HepG2 (cell line): Measurements from ENCODE around the gene P2RY2. TPM values are rescaled to one million over a fixed set of nuclear protein-coding genes. Genes with fewer than 3 reads are reported as not detected.

ENCODE experiments used
- ATAC-seq: fragments of 200-7000 bp; cut with Tn5 transposase; 3 replicates; pipeline ENCODE4 v1.9.1; 2020; ENCODE audit warnings: mild to moderate bottlenecking, moderate library complexity
- BruUV-seq: library from RNA; stranded (reverse); fragments of 400-500 nt; replicated peaks from 2 replicates; lab custom pipeline; 2021; lab: Mats Ljungman, UMichigan
- CTCF ChIA-PET: fragments of 300-600 bp; formaldehyde crosslinking; extraction: SDS; loops from one replicate; lab custom pipeline; 2021; ENCODE audit warnings: low total read pairs, inconsistent platforms, low intra/inter-chr PET ratio; lab: Yijun Ruan, JAX
- POLR2A ChIA-PET: fragments of 350-600 bp; sonication (Branson Sonifier 250); formaldehyde crosslinking; loops from one replicate; lab custom pipeline; 2020; ENCODE audit warnings: antibody characterized with exemption, inconsistent platforms; lab: Yijun Ruan, JAX
- DNase-seq: peaks from one replicate; pipeline ENCODE4 v3.0.0-alpha.2; 2015; ENCODE audit warnings: low spot score
- FAIRE-seq: peaks from 3 replicates; lab custom pipeline; 2011; peaks lifted over from hg19 to GRCh38; lab: Jason Lieb, UNC
- H2AFZ ChIP-seq: one replicate; pipeline ENCODE4 v1.6.1; 2011; ENCODE audit warnings: low read length, inconsistent platforms
- H3K27ac ChIP-seq: fragments of 300-600 bp; 3 replicates; pipeline ENCODE4 v1.8.0; 2011; ENCODE audit warnings: mixed run types, mild to moderate bottlenecking, mixed read lengths, low read length, inconsistent platforms; ENCODE audit not compliant: insufficient read depth; ENCODE audit errors: extremely low read length
- H3K27me3 ChIP-seq, 2 experiments: fragments of 200-600 bp in 1 of 2; 2 replicates in 1 of 2; 3 replicates in 1 of 2; pipeline versions ENCODE4 v1.6.0 to v1.8.0; 2011; ENCODE audit warnings: low read length in 2 of 2, mild to moderate bottlenecking in 2 of 2, moderate library complexity in 2 of 2, inconsistent platforms in 1 of 2; ENCODE audit not compliant: insufficient read depth in 2 of 2, control insufficient read depth in 1 of 2
- H3K36me3 ChIP-seq, 2 experiments: fragments of 200-600 bp in 1 of 2; replicated peaks in 1 of 2; 2 replicates in 1 of 2; 3 replicates in 1 of 2; pipeline versions ENCODE4 v1.5.1 to v1.8.0; 2011; ENCODE audit warnings: low read length in 2 of 2, inconsistent platforms in 1 of 2; ENCODE audit not compliant: insufficient read depth in 2 of 2, control insufficient read depth in 1 of 2
- H3K4me1 ChIP-seq: 2 replicates; pipeline ENCODE4 v1.5.1; 2012; ENCODE audit warnings: low read length, inconsistent platforms; ENCODE audit not compliant: insufficient read depth
- H3K4me2 ChIP-seq: 2 replicates; pipeline ENCODE4 v1.6.0; 2011; ENCODE audit warnings: low read depth, low read length, inconsistent platforms
- H3K4me3 ChIP-seq, 3 experiments: fragments of 200-600 bp in 1 of 3; sonication (generic), shearing (Covaris generic) in 1 of 3; replicated peaks in 1 of 3; 2 replicates each; pipeline ENCODE4 v1.5.1; 2011 to 2016; ENCODE audit warnings: low read length in 3 of 3, inconsistent platforms in 2 of 3, low read depth in 2 of 3, mild to moderate bottlenecking in 2 of 3, control low read depth in 1 of 3, mixed read lengths in 1 of 3; ENCODE audit not compliant: insufficient read depth in 1 of 3
- H3K79me2 ChIP-seq: one replicate; pipeline ENCODE4 v1.6.1; 2011; ENCODE audit warnings: low read length, inconsistent platforms; ENCODE audit not compliant: insufficient read depth
- H3K9ac ChIP-seq: 2 replicates; pipeline ENCODE4 v1.6.0; 2011; ENCODE audit warnings: mild to moderate bottlenecking, low read depth, low read length, inconsistent platforms; ENCODE audit not compliant: insufficient read depth
- H3K9me3 ChIP-seq: 2 replicates; pipeline ENCODE4 v1.5.1; 2012; ENCODE audit warnings: mild to moderate bottlenecking, low read length
- H4K20me1 ChIP-seq: 2 replicates; pipeline ENCODE4 v1.6.0; 2011; ENCODE audit warnings: inconsistent platforms, mild to moderate bottlenecking, low read length, moderate library complexity; ENCODE audit not compliant: insufficient read depth
- ATF7-NPFF ChIP-seq: sonication (generic); formaldehyde crosslinking; IDR thresholded peaks from 2 replicates; pipeline ENCODE4 v1.8.1; 2023; ENCODE audit warnings: mild to moderate bottlenecking, low read depth, missing genetic modification reagents, moderate library complexity
- FOXP4 ChIP-seq: sonication (generic); formaldehyde crosslinking; IDR thresholded peaks from 2 replicates; pipeline ENCODE4 v1.4.0; 2020; ENCODE audit warnings: missing genetic modification reagents
- GABPA ChIP-seq, 2 experiments: IDR thresholded peaks; 2 replicates each; pipeline ENCODE4 v1.6.1; 2011 to 2016; ENCODE audit warnings: low read depth in 2 of 2, low read length in 1 of 2, missing biosample characterization in 1 of 2, missing genetic modification characterization in 1 of 2
- GPN1 ChIP-seq: sonication (generic); formaldehyde crosslinking; IDR thresholded peaks from 2 replicates; pipeline ENCODE4 v1.5.1; 2020; ENCODE audit warnings: missing genetic modification reagents, borderline replicate concordance
- HNF4G ChIP-seq, 2 experiments: sonication (generic) in 1 of 2; formaldehyde crosslinking in 1 of 2; IDR thresholded peaks; 2 replicates each; pipeline versions ENCODE4 v1.4.0 to v1.6.1; 2011 to 2020; ENCODE audit warnings: borderline replicate concordance in 2 of 2, low read depth in 2 of 2, mild to moderate bottlenecking in 2 of 2, low read length in 1 of 2, missing genetic modification reagents in 1 of 2, moderate library complexity in 1 of 2
- HOXA3 ChIP-seq: sonication (generic); formaldehyde crosslinking; IDR thresholded peaks from 2 replicates; pipeline ENCODE4 v1.5.0; 2020; ENCODE audit warnings: missing genetic modification reagents
- NFE2L2 ChIP-seq: fragments of 150-350 bp; IDR thresholded peaks from 2 replicates; pipeline ENCODE4 v1.6.1; 2014; ENCODE audit warnings: low read length
- NR3C1 ChIP-seq: sonication (generic); formaldehyde crosslinking; IDR thresholded peaks from 2 replicates; pipeline ENCODE4 v1.4.0; 2020; ENCODE audit warnings: missing genetic modification reagents
- RERE ChIP-seq: IDR thresholded peaks from 2 replicates; pipeline ENCODE4 v1.6.1; 2016; ENCODE audit warnings: low read depth, missing genetic modification reagents, missing compliant biosample characterization
- SATB2 ChIP-seq: sonication (generic); formaldehyde crosslinking; IDR thresholded peaks from 2 replicates; pipeline ENCODE4 v1.5.0; 2020; ENCODE audit warnings: missing genetic modification reagents
- SMYD3 ChIP-seq: sonication (generic); formaldehyde crosslinking; IDR thresholded peaks from 2 replicates; pipeline ENCODE4 v1.8.1; 2023; ENCODE audit warnings: mild to moderate bottlenecking, missing genetic modification reagents
- TCF12 ChIP-seq, 2 experiments: fragments of 450-650 bp in 1 of 2; sonication (generic) in 1 of 2; formaldehyde crosslinking in 1 of 2; IDR thresholded peaks; 2 replicates each; pipeline versions ENCODE4 v1.6.1 to v1.8.0; 2017 to 2022; ENCODE audit warnings: antibody characterized with exemption in 1 of 2, mild to moderate bottlenecking in 1 of 2, missing genetic modification reagents in 1 of 2, moderate library complexity in 1 of 2
- ZFAT ChIP-seq: sonication (generic); formaldehyde crosslinking; conservative IDR thresholded peaks from 2 replicates; pipeline ENCODE4 v1.8.1; 2023; ENCODE audit warnings: missing genetic modification reagents, inconsistent platforms
- ZNF121 ChIP-seq: sonication (generic); formaldehyde crosslinking; IDR thresholded peaks from 2 replicates; pipeline ENCODE4 v1.5.0; 2020; ENCODE audit warnings: mild to moderate bottlenecking, missing genetic modification reagents
- ZNF274 ChIP-seq: sonication (generic); formaldehyde crosslinking; IDR thresholded peaks from 2 replicates; pipeline ENCODE4 v1.5.1; 2020; ENCODE audit warnings: mild to moderate bottlenecking, missing genetic modification reagents
- ZNF280B ChIP-seq: sonication (generic); formaldehyde crosslinking; IDR thresholded peaks from 2 replicates; pipeline ENCODE4 v1.5.0; 2020; ENCODE audit warnings: missing genetic modification reagents, mild to moderate bottlenecking, borderline replicate concordance
- WGBS: methylation state at CpG from one replicate; pipeline ENCODE4 v1.1.6; 2017; ENCODE audit warnings: low lambda C conversion rate; 5-methylcytosine and 5-hydroxymethylcytosine counted together
- in situ Hi-C: cut with HindIII; loops from 2 replicates; pipeline ENCODE4 v1.10.0; 2017; ENCODE audit warnings: low pct_unique_long_range_greater_than_20kb; ENCODE audit not compliant: extremely low pct_ligation_motif_present
- intact Hi-C: fragments of 100-400 bp; cut with micrococcal nuclease; formaldehyde crosslinking; loops from one replicate; pipeline ENCODE4 v1.10.0; 2022; ENCODE audit not compliant: unreplicated experiment
- polyA plus RNA-seq, 8 experiments: library from polyadenylated mRNA; depleted of rRNA in 3 of 8; stranded (reverse) in 7 of 8; unstranded in 1 of 8; fragments of >200 nt; fragmentation: Illumina TruSeq in 4 of 8; extraction: Trizol in 4 of 8; gene quantifications; 2 replicates each; pipeline versions ENCODE4 v1.2.1 to v1.2.3, GENCODE V29; 2011 to 2016; ENCODE audit warnings: low read depth in 4 of 8, missing spikeins in 1 of 8, mixed read lengths in 1 of 8; ENCODE audit not compliant: insufficient read depth in 1 of 8
- total RNA-seq, 5 experiments: library from RNA; depleted of rRNA; stranded (reverse); fragments of >200 nt; fragmentation: Illumina TruSeq; extraction: Trizol; gene quantifications; 2 replicates each; pipeline ENCODE4 v1.2.3, GENCODE V29; 2016; ENCODE audit warnings: low read depth in 1 of 5

Gene P2RY2
- total and polyA plus RNA-seq, 2 of the 13 experiments (the other 11 are each of a cell fraction or from before 2014, with no cell fraction given): 0.95 to 3.1 TPM

GRCh38 chr11:73241300-73241699, 23.2 kb downstream of the P2RY2 start:
- in situ Hi-C loops (loop anchor here (5.0 kb wide), 1 partner anchor 46 kb away; no protein-coding TSS in a partner anchor), intact Hi-C loops (no loop called here)
- no TSS peak for BruUV-seq
- DNase-seq (no peak), FAIRE-seq (no peak), ATAC-seq (no peak)
- no peak overlapping the region for H3K27ac ChIP-seq
- POLR2A ChIA-PET: no interaction called here
- H3K4me1 ChIP-seq: peaks cover 36% of the 10 kb centered on the region
- H3K4me2 ChIP-seq: no peak overlapping the region
- CTCF ChIA-PET: interaction anchor here (2.2 to 3.6 kb wide), 2 partner anchors 48 to 55 kb away, joined by 19 to 39 read pairs; no protein-coding TSS in a partner anchor
- no peaks in the 10 kb centered on the region for H3K79me2 ChIP-seq
- 67% methylated on average over 4 of the region's 4 CpGs for WGBS
- H3K27me3 ChIP-seq: no peaks in the 10 kb centered on the region; a peak in 2 of 5 replicates
- no peak overlapping the region for H3K4me3 ChIP-seq
- no peak overlapping the region for H3K9ac ChIP-seq
- no peaks in the 10 kb centered on the region for H3K9me3 ChIP-seq
- H2AFZ ChIP-seq: no peak overlapping the region
- H4K20me1 ChIP-seq: no peaks in the 10 kb centered on the region
- no peaks in the 10 kb centered on the region for H3K36me3 ChIP-seq
- TF ChIP-seq SMYD3 (CRISPR knock-in tag): no peak
- TF ChIP-seq GPN1: no peak
- TF ChIP-seq GABPA (IDR thresholded peaks at IDR 0.05; ENCODE audit: low read depth, low read length): no peak
- no peak for TF ChIP-seq GABPA (CRISPR knock-in tag; IDR thresholded peaks at IDR 0.05; ENCODE audit: low read depth)
- TF ChIP-seq FOXP4: no peak
- no peak for TF ChIP-seq ZNF121 (CRISPR knock-in tag)
- no peak for TF ChIP-seq NFE2L2
- no peak for TF ChIP-seq SATB2 (CRISPR knock-in tag)
- no peak for TF ChIP-seq RERE (CRISPR knock-in tag)
- TF ChIP-seq ATF7-NPFF (CRISPR knock-in tag): no peak
- no peak for TF ChIP-seq NR3C1 (CRISPR knock-in tag)
- TF ChIP-seq TCF12 (IDR thresholded peaks at IDR 0.05): no peak
- TF ChIP-seq TCF12 (CRISPR knock-in tag; IDR thresholded peaks at IDR 0.05): no peak
- TF ChIP-seq HOXA3: no peak
- TF ChIP-seq HNF4G (IDR thresholded peaks at IDR 0.05; ENCODE audit: borderline replicate concordance, low read depth, low read length): no peak
- TF ChIP-seq HNF4G (CRISPR knock-in tag; IDR thresholded peaks at IDR 0.05; ENCODE audit: borderline replicate concordance, low read depth): no peak
- no peak for TF ChIP-seq ZNF280B (CRISPR knock-in tag)
- TF ChIP-seq ZFAT (CRISPR knock-in tag): no peak
- no peak for TF ChIP-seq ZNF274
